BJ (cell line): ENCODE measurements around the gene ZBTB20. TPM values are rescaled to one million over a fixed set of nuclear protein-coding genes. Genes with fewer than 3 reads are reported as not detected.

Experiments
- CTCF ChIA-PET: fragments of 350-600 bp; formaldehyde crosslinking; extraction: SDS; loops from one replicate; lab custom pipeline; 2021; ENCODE audit warnings: antibody characterized with exemption, inconsistent platforms; lab: Yijun Ruan, JAX
- POLR2A ChIA-PET: fragments of 300-600 bp; sonication (Branson Sonifier 250); formaldehyde crosslinking; extraction: SDS; loops from one replicate; lab custom pipeline; 2021; ENCODE audit warnings: antibody characterized with exemption; lab: Charles Lee
- DNase-seq: peaks from one replicate; pipeline ENCODE4 v3.0.0-alpha.2; 2011; ENCODE audit warnings: low read depth
- H3K27me3 ChIP-seq: 2 replicates; pipeline ENCODE4 v1.6.0; 2011; ENCODE audit warnings: low read length; ENCODE audit not compliant: control insufficient read depth, insufficient read depth
- H3K36me3 ChIP-seq: 2 replicates; pipeline ENCODE4 v1.5.1; 2011; ENCODE audit warnings: low read length; ENCODE audit not compliant: control insufficient read depth, insufficient read depth
- H3K4me3 ChIP-seq: 2 replicates; pipeline ENCODE4 v1.5.1; 2011; ENCODE audit warnings: low read depth, mild to moderate bottlenecking, control low read depth, low read length
- polyA plus RNA-seq: library from polyadenylated mRNA; depleted of rRNA; stranded (reverse); fragments of >200 nt; gene quantifications from 2 replicates; pipeline ENCODE4 v1.2.3, GENCODE V29; 2011
- TF ChIP-seq, protein P1 (sequence below): IDR thresholded peaks from 2 replicates; pipeline ENCODE4 v1.5.1; 2011; ENCODE audit warnings: low read depth, mild to moderate bottlenecking, control low read depth, inconsistent platforms, low read length, moderate library complexity; ENCODE audit not compliant: insufficient read depth

Gene ZBTB20
- polyA plus RNA-seq, 1 experiment, result 6.0 TPM

DNA sequence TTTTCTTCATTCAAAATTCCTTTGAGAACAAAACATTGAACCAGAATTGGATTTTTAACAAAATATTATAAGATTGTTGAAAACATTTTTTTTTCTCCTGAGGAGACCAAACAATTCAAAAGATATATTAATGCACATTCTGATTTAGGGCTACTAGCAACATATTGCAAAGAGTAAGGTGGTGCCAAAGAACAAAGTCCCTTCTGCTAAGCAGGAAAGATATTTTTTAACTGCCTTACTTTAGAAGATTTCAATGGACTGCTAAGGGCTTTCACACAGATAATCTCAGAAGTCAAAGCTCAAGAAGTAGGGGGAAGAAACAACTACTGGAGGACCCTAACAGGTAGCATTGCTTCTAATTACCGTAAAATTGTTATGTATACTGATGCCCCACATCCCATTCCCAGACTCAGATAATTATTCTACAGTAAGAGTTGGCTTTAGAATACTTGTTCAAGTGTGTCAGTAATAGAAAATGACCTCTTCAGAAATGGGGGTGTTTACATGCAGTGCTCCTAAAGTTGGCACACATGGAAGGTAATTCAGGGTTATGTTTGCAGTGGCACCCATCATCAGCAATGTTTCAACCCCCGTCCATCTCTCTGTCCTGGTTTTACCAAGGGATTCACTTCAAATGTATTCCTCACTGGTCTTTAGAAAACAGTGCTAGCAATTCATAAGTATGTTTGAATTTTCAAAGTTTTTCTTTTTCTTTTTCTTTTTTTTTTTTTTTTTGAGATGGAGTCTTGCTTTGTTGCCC is 354.7 kb downstream of the ZBTB20 start:
- Histone ChIP-seq H3K27me3 (no peaks in the 10 kb centered on the region), H3K36me3 (no peaks in the 10 kb centered on the region), H3K4me3 (no peak overlapping the region)
- ChIA-PET CTCF (interaction anchor here (0.9 kb wide), 1 partner anchor 26 kb away, joined by 4 read pairs; no protein-coding TSS in a partner anchor), POLR2A (no interaction called here)
- TF ChIP-seq, protein P1, sequence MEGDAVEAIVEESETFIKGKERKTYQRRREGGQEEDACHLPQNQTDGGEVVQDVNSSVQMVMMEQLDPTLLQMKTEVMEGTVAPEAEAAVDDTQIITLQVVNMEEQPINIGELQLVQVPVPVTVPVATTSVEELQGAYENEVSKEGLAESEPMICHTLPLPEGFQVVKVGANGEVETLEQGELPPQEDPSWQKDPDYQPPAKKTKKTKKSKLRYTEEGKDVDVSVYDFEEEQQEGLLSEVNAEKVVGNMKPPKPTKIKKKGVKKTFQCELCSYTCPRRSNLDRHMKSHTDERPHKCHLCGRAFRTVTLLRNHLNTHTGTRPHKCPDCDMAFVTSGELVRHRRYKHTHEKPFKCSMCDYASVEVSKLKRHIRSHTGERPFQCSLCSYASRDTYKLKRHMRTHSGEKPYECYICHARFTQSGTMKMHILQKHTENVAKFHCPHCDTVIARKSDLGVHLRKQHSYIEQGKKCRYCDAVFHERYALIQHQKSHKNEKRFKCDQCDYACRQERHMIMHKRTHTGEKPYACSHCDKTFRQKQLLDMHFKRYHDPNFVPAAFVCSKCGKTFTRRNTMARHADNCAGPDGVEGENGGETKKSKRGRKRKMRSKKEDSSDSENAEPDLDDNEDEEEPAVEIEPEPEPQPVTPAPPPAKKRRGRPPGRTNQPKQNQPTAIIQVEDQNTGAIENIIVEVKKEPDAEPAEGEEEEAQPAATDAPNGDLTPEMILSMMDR, result no peak
- no peak for DNase-seq

DNA sequence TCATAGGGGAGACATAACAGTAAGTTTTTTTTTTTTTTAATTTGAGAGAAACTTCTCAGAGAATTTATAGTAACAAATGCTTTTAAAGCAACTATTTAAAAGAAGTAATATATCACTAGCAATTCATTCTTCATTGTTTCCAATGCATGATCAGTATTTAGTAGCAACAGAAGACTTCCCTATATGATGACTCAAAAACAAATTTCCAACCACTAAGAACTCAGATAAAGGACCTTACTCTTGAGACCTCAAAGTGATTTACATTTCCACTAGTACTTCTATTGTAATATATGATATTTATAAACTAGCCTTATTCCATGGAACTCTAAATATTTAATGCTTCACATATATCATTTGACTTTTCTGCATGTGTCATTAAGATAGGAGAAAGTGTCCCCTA is 356.3 kb downstream of the ZBTB20 start:
- H3K4me3 ChIP-seq, result no peak overlapping the region
- no peaks in the 10 kb centered on the region for H3K27me3 ChIP-seq
- H3K36me3 ChIP-seq, result no peaks in the 10 kb centered on the region
- CTCF ChIA-PET, result interaction anchor here (0.6 kb wide), 1 partner anchor 14 kb away, joined by 3 read pairs; no protein-coding TSS in a partner anchor
- DNase-seq, result no peak
- TF ChIP-seq, protein P1, result no peak
- POLR2A ChIA-PET, result no interaction called here

DNA sequence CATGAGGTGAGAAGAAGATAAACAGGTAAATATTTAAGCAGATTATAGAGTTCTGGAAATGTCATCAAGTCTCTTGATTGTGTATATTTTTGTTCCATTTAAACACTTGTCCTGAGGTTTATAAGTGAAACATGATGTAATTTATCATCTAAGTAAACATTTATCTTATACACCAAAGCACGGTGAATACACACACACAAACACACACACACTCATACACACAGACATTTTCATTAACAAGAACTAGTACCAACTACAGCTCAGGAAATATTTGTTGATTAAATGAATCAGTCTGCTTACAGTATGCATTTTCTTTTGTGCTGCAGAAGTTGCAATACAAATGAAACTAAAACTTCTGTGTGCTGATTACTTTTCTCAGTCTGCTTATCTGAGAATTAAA is 357.3 kb downstream of the ZBTB20 start:
- ChIA-PET CTCF (interaction anchor here (0.6 to 0.7 kb wide), 2 partner anchors 14 to 263 kb away, joined by 3 read pairs; no protein-coding TSS in a partner anchor), POLR2A (no interaction called here)
- Histone ChIP-seq H3K4me3 (no peak overlapping the region), H3K27me3 (no peaks in the 10 kb centered on the region), H3K36me3 (no peaks in the 10 kb centered on the region)
- no peak for DNase-seq
- TF ChIP-seq, protein P1, result no peak

DNA sequence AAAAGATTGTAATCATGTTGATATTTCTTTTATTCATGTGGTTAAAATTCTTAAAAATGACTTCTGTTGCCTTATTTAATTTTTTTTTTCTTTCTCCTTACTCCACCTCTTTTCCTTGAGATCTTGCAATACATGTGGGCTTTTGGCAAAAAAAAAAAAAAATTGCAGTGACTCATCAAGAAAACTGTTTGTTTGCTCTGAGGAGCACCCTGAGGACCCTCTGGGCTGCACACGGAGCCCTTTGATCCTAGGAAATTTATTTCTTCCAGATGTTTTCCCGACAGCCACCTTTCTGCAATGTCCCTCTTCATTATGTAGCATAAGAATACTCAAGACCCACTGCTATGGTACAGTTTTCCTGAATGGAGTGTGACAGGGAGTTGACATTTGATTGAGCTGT is 371.7 kb downstream of the ZBTB20 start:
- TF ChIP-seq, protein P1, result no peak
- H3K36me3 ChIP-seq, result no peaks in the 10 kb centered on the region
- no peak overlapping the region for H3K4me3 ChIP-seq
- POLR2A ChIA-PET, result no interaction called here
- no peak for DNase-seq
- H3K27me3 ChIP-seq, result no peaks in the 10 kb centered on the region
- CTCF ChIA-PET, result no interaction called here

DNA sequence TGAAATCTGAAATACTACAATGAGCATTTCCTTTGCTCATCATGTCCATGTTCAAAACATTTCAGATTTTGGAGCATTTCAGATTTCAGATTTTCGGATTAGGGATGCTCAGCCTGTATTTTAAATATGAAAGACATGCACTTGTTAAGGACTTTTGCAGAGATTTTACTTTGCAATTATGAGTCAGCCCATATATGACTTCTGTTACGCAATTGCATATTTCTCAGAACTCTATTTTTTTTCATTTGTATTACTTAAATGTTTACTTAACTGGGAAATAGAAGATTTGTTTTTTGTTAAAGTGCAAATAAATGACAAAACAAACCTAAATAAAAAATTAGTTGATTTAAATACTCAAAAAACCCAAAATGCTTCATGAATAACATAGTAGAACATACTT is 376.2 kb downstream of the ZBTB20 start:
- H3K4me3 ChIP-seq, result no peak overlapping the region
- TF ChIP-seq, protein P1, result no peak
- ChIA-PET CTCF (no interaction called here), POLR2A (no interaction called here)
- H3K36me3 ChIP-seq, result no peaks in the 10 kb centered on the region
- no peak for DNase-seq
- H3K27me3 ChIP-seq, result no peaks in the 10 kb centered on the region
